SK-N-SH (cell line): Measurements from ENCODE around the gene MAF. TPM values are rescaled to one million over a fixed set of nuclear protein-coding genes. Genes with fewer than 3 reads are reported as not detected.

ENCODE experiments used
- CTCF ChIA-PET: fragments of 300-600, 350-600 bp; formaldehyde crosslinking; extraction: SDS; loops from one replicate; lab custom pipeline; 2021; lab: Yijun Ruan, JAX
- POLR2A ChIA-PET: fragments of 350-600 bp; sonication (Branson Sonifier 250); formaldehyde crosslinking; extraction: SDS; loops from one replicate; lab custom pipeline; 2020; ENCODE audit warnings: antibody characterized with exemption, inconsistent platforms; lab: Yijun Ruan, JAX
- DNase-seq: peaks from one replicate; pipeline ENCODE4 v3.0.0; 2012
- H2AFZ ChIP-seq: fragments of 200-600 bp; sonication (generic); 2 replicates; pipeline ENCODE4 v1.8.1; 2016; ENCODE audit warnings: antibody characterized with exemption, mild to moderate bottlenecking, low read depth
- H3F3A ChIP-seq: fragments of 200-600 bp; sonication (generic); replicated peaks from 2 replicates; pipeline ENCODE3; 2016; ENCODE audit warnings: antibody characterized with exemption, mild to moderate bottlenecking; ENCODE audit not compliant: insufficient read depth
- H3K27ac ChIP-seq, 2 experiments: fragments of 200-500 bp in 1 of 2; fragments of 200-600 bp in 1 of 2; sonication (Bioruptor generic) in 1 of 2; sonication (generic), shearing (Covaris generic) in 1 of 2; 2 replicates each; pipeline versions ENCODE4 v1.5.1 to v1.6.1; 2014 to 2016; ENCODE audit warnings: low read depth in 2 of 2, inconsistent platforms in 1 of 2, low read length in 1 of 2, mild to moderate bottlenecking in 1 of 2, mixed read lengths in 1 of 2
- H3K27me3 ChIP-seq: fragments of 200-600 bp; sonication (generic), shearing (Covaris generic); 2 replicates; pipeline ENCODE4 v1.6.1; 2016; ENCODE audit warnings: mixed run types; ENCODE audit not compliant: insufficient read depth
- H3K36me3 ChIP-seq, 2 experiments: fragments of 200-500 bp in 1 of 2; fragments of 200-600 bp in 1 of 2; sonication (Bioruptor generic) in 1 of 2; sonication (generic) in 1 of 2; replicated peaks in 1 of 2; 2 replicates each; pipeline versions ENCODE3 to v1.5.1; 2014 to 2016; ENCODE audit warnings: low read length in 1 of 2, mild to moderate bottlenecking in 1 of 2; ENCODE audit not compliant: insufficient read depth in 2 of 2, control insufficient read depth in 1 of 2
- H3K4me1 ChIP-seq, 2 experiments: fragments of 200-500 bp in 1 of 2; fragments of 200-600 bp in 1 of 2; sonication (Bioruptor generic) in 1 of 2; sonication (generic), shearing (Covaris generic) in 1 of 2; 2 replicates each; pipeline versions ENCODE4 v1.5.1 to v1.6.1; 2014 to 2016; ENCODE audit warnings: low read depth in 1 of 2, low read length in 1 of 2, mixed run types in 1 of 2; ENCODE audit not compliant: insufficient read depth in 2 of 2, control insufficient read depth in 1 of 2
- H3K4me2 ChIP-seq: fragments of 200-600 bp; sonication (generic), shearing (Covaris generic); 2 replicates; pipeline ENCODE4 v1.6.1; 2017; ENCODE audit warnings: mixed run types
- H3K4me3 ChIP-seq, 2 experiments: fragments of 200-500 bp in 1 of 2; fragments of 200-600 bp in 1 of 2; sonication (Bioruptor generic) in 1 of 2; sonication (generic), shearing (Covaris generic) in 1 of 2; 2 replicates each; pipeline versions ENCODE4 v1.5.1 to v1.8.1; 2014 to 2016; ENCODE audit warnings: low read depth in 2 of 2, inconsistent platforms in 1 of 2, low read length in 1 of 2, mild to moderate bottlenecking in 1 of 2, mixed read lengths in 1 of 2, moderate library complexity in 1 of 2
- H3K79me2 ChIP-seq: fragments of 200-600 bp; sonication (generic); 2 replicates; pipeline ENCODE4 v1.8.1; 2017; ENCODE audit warnings: mild to moderate bottlenecking; ENCODE audit not compliant: insufficient read depth
- H3K9ac ChIP-seq: fragments of 200-600 bp; sonication (generic); 2 replicates; pipeline ENCODE4 v1.6.1; 2017; ENCODE audit warnings: mixed run types
- H3K9me2 ChIP-seq: fragments of 200-600 bp; sonication (generic); 2 replicates; pipeline ENCODE4 v1.6.1; 2017; ENCODE audit warnings: mixed run types
- H3K9me3 ChIP-seq: fragments of 200-600 bp; sonication (generic); 2 replicates; pipeline ENCODE4 v1.6.1; 2017; ENCODE audit warnings: mixed run types, mild to moderate bottlenecking, moderate library complexity
- H4K20me1 ChIP-seq: fragments of 200-600 bp; sonication (generic); 2 replicates; pipeline ENCODE4 v1.6.1; 2017; ENCODE audit warnings: mild to moderate bottlenecking, mixed run types; ENCODE audit not compliant: insufficient read depth
- ELF1 ChIP-seq: IDR thresholded peaks from 2 replicates; pipeline ENCODE4 v1.4.0; 2012
- FOSL2 ChIP-seq: IDR thresholded peaks from 2 replicates; pipeline ENCODE4 v1.4.0; 2012; ENCODE audit warnings: low read depth, mild to moderate bottlenecking, moderate library complexity, borderline replicate concordance
- FOXM1 ChIP-seq: IDR thresholded peaks from 2 replicates; pipeline ENCODE4 v1.4.0; 2012; ENCODE audit warnings: low read depth, mild to moderate bottlenecking
- IRF3 ChIP-seq: fragments of 150-350 bp; IDR thresholded peaks from 2 replicates; pipeline ENCODE4 v1.6.1; 2016; ENCODE audit warnings: mild to moderate bottlenecking, low read depth, low read length
- JUND ChIP-seq: IDR thresholded peaks from 2 replicates; pipeline ENCODE4 v1.4.0; 2012
- MEF2A ChIP-seq: IDR thresholded peaks from 2 replicates; pipeline ENCODE4 v1.4.0; 2012; ENCODE audit warnings: low read depth, borderline replicate concordance
- MXI1 ChIP-seq: IDR thresholded peaks from 2 replicates; pipeline ENCODE4 v1.6.1; 2012; ENCODE audit warnings: mild to moderate bottlenecking, low read depth, low read length, improper control_type of control experiment
- RFX5 ChIP-seq: IDR thresholded peaks from 2 replicates; pipeline ENCODE4 v1.6.1; 2012; ENCODE audit warnings: mild to moderate bottlenecking, improper control_type of control experiment, low read length
- RXRA ChIP-seq: IDR thresholded peaks from 2 replicates; pipeline ENCODE4 v1.4.0; 2012; ENCODE audit warnings: low read depth, mild to moderate bottlenecking, borderline replicate concordance
- SMC3 ChIP-seq: IDR thresholded peaks from 2 replicates; pipeline ENCODE4 v1.6.1; 2012; ENCODE audit warnings: low read depth, low read length, improper control_type of control experiment
- TAF1 ChIP-seq: IDR thresholded peaks from 2 replicates; pipeline ENCODE4 v1.6.1; 2012; ENCODE audit warnings: low read depth, mild to moderate bottlenecking, low read length, moderate library complexity, borderline replicate concordance
- TCF12 ChIP-seq: IDR thresholded peaks from 2 replicates; pipeline ENCODE4 v1.4.0; 2012
- USF1 ChIP-seq: IDR thresholded peaks from 2 replicates; pipeline ENCODE4 v1.4.0; 2012; ENCODE audit warnings: low read depth, borderline replicate concordance
- WGBS: methylation state at CpG from one replicate; pipeline ENCODE4 v1.1.6; 2017; ENCODE audit warnings: low lambda C conversion rate; 5-methylcytosine and 5-hydroxymethylcytosine counted together
- polyA plus RNA-seq, 3 experiments: library from polyadenylated mRNA; depleted of rRNA; stranded (reverse); fragments of >200 nt; gene quantifications; 2 replicates each; pipeline ENCODE4 v1.2.3, GENCODE V29; 2012

Gene MAF
- polyA plus RNA-seq, 1 of the 3 experiments (the other 2 are of a cell fraction) = 0.23 TPM

- Histone ChIP-seq H3K27me3 (no peaks in the 10 kb centered on the region), H3K4me1 (no peaks in the 10 kb centered on the region; a peak in 1 of 4 replicates), H2AFZ (no peak overlapping the region), H3K9me2 (no peaks in the 10 kb centered on the region), H3K9me3 (no peaks in the 10 kb centered on the region), H3K4me2 (no peak overlapping the region), H4K20me1 (no peaks in the 10 kb centered on the region), H3K79me2 (no peaks in the 10 kb centered on the region), H3K9ac (no peak overlapping the region), H3K36me3 (no peaks in the 10 kb centered on the region), H3F3A (no peaks in the 10 kb centered on the region), H3K4me3 (no peak overlapping the region), H3K27ac (no peak overlapping the region)
- ChIA-PET POLR2A (no interaction called here), CTCF (no interaction called here)
- 34% methylated on average over 2 of the region's 2 CpGs for WGBS
- no peak for TF ChIP-seq SMC3
- TF ChIP-seq TCF12 = no peak
- no peak for TF ChIP-seq ELF1
- TF ChIP-seq RXRA = no peak
- no peak for TF ChIP-seq TAF1
- TF ChIP-seq FOXM1 = no peak
- no peak for TF ChIP-seq RFX5
- TF ChIP-seq USF1 = no peak
- no peak for TF ChIP-seq MEF2A
- TF ChIP-seq JUND = no peak
- no peak for TF ChIP-seq IRF3
- no peak for TF ChIP-seq FOSL2
- DNase-seq = no peak
Observed at GRCh38 chr16:79623824-79624223, 23.3 kb upstream of the MAF start.

DNA sequence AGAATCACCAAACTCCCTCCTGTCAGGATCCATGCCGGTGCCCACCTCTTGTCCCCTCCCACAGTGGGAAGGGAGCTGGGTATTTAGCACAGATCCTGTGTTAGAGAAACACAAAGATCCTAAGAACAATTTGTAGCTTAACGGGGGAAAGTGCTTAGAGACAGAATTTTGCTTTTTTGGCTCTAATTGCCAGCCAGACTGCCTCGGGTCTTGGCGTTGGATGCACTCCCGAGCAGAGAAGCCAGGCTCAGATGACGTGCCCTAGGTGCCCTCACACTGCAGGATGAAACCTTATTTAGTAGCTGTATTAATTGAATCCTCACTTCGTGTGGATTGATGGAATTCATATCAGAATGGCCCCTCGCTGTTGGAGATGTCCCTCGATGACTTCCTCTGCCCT is 22.5 kb upstream of the MAF start:
- H3K79me2 ChIP-seq = no peaks in the 10 kb centered on the region
- no peaks in the 10 kb centered on the region for H3K9me2 ChIP-seq
- DNase-seq = no peak
- H3F3A ChIP-seq = no peaks in the 10 kb centered on the region
- H3K9ac ChIP-seq = no peak overlapping the region
- no peaks in the 10 kb centered on the region for H4K20me1 ChIP-seq
- no peaks in the 10 kb centered on the region for H3K36me3 ChIP-seq
- no peak for TF ChIP-seq IRF3
- TF ChIP-seq MXI1 = no peak
- H3K27me3 ChIP-seq = no peaks in the 10 kb centered on the region
- WGBS = 26% methylated on average over 9 of the region's 9 CpGs
- H3K4me2 ChIP-seq = no peak overlapping the region
- no peaks in the 10 kb centered on the region; a peak in 1 of 4 replicates for H3K4me1 ChIP-seq
- H3K4me3 ChIP-seq = no peak overlapping the region
- H3K27ac ChIP-seq = no peak overlapping the region
- POLR2A ChIA-PET = no interaction called here
- H2AFZ ChIP-seq = no peak overlapping the region
- CTCF ChIA-PET = no interaction called here
- H3K9me3 ChIP-seq = no peaks in the 10 kb centered on the region
